PFSK-1 (cell line): ENCODE results near the gene ZNF660.

ENCODE experiments used
- FOXP2 ChIP-seq: optimal IDR thresholded peaks from 2 replicates; pipeline ENCODE3; 2011; ENCODE audit warnings: borderline replicate concordance, control low read depth, inconsistent platforms; ENCODE audit not compliant: insufficient read depth; ENCODE audit errors: extremely low read length, extremely low read depth
- POLR2AphosphoS5 ChIP-seq: IDR thresholded peaks from 2 replicates; pipeline ENCODE4 v1.6.1; 2012; ENCODE audit warnings: low read depth, mild to moderate bottlenecking, control low read depth, low read length, moderate library complexity
- SIN3A ChIP-seq: IDR thresholded peaks from 2 replicates; pipeline ENCODE4 v1.6.1; 2012; ENCODE audit warnings: mild to moderate bottlenecking, low read length, moderate library complexity, borderline replicate concordance; ENCODE audit not compliant: insufficient read depth
- TAF1 ChIP-seq: IDR thresholded peaks from 2 replicates; pipeline ENCODE4 v1.6.1; 2012; ENCODE audit warnings: low read length, control low read depth, borderline replicate concordance; ENCODE audit not compliant: insufficient read depth
- TF ChIP-seq, protein P1 (sequence below), 2 experiments: IDR thresholded peaks; 2 replicates each; pipeline versions ENCODE4 v1.6.1 to v1.8.0; 2011 to 2012; ENCODE audit warnings: low read depth in 2 of 2, low read length in 2 of 2, control low read depth in 1 of 2, inconsistent platforms in 1 of 2, mild to moderate bottlenecking in 1 of 2, moderate library complexity in 1 of 2; ENCODE audit not compliant: insufficient read depth in 1 of 2

ZNF660 gene

GRCh38 chr3:44648564-44649229 is 63.9 kb downstream of the ZNF660 start, which contains the start of gene ZNF35:
Gene ZNF35, plus strand, starts transcription at chr3:44648732. Its CDS starts 2,336 bp downstream, at chr3:44651068.
- TF ChIP-seq POLR2AphosphoS5 (peak; percentile 74), FOXP2 (no peak), TAF1 (peak; percentile 66; the same call in 1 of the 2 replicates), SIN3A (0 out of 2 replicates have a peak, but pooled peaks have one; percentile 50)
- TF ChIP-seq, protein P1, sequence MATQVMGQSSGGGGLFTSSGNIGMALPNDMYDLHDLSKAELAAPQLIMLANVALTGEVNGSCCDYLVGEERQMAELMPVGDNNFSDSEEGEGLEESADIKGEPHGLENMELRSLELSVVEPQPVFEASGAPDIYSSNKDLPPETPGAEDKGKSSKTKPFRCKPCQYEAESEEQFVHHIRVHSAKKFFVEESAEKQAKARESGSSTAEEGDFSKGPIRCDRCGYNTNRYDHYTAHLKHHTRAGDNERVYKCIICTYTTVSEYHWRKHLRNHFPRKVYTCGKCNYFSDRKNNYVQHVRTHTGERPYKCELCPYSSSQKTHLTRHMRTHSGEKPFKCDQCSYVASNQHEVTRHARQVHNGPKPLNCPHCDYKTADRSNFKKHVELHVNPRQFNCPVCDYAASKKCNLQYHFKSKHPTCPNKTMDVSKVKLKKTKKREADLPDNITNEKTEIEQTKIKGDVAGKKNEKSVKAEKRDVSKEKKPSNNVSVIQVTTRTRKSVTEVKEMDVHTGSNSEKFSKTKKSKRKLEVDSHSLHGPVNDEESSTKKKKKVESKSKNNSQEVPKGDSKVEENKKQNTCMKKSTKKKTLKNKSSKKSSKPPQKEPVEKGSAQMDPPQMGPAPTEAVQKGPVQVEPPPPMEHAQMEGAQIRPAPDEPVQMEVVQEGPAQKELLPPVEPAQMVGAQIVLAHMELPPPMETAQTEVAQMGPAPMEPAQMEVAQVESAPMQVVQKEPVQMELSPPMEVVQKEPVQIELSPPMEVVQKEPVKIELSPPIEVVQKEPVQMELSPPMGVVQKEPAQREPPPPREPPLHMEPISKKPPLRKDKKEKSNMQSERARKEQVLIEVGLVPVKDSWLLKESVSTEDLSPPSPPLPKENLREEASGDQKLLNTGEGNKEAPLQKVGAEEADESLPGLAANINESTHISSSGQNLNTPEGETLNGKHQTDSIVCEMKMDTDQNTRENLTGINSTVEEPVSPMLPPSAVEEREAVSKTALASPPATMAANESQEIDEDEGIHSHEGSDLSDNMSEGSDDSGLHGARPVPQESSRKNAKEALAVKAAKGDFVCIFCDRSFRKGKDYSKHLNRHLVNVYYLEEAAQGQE (IDR thresholded peaks at IDR 0.05; ENCODE audit: insufficient read depth in 1 of 2, low read depth in 2 of 2, low read length in 2 of 2), result 0 out of 4 replicates have a peak, but pooled peaks of 1 of the 2 experiments have one; percentile 21
